ENCODE data around the gene DGKH. TPM values are rescaled to one million over a fixed set of nuclear protein-coding genes. Genes with fewer than 3 reads are reported as not detected.
"Not testable (repeated sequence)": the region's sequence is repeated elsewhere in the genome, so short reads cannot be mapped to it uniquely, and the experiment has no call there.

Gene DGKH
- polyA plus RNA-seq, 1 donor from 2014 or later = 3.5 TPM

GRCh38 chr13:42140494-42140893 is 92.0 kb downstream of the DGKH start:
- no peak overlapping the region for H2AFZ ChIP-seq (ENCODE audit: low read depth, low read length)
- no peaks in the 10 kb centered on the region for H3K79me2 ChIP-seq (replicated peaks; ENCODE audit: insufficient read depth, low read length)
- no peaks in the 10 kb centered on the region for H3F3A ChIP-seq (ENCODE audit: insufficient read depth, low read length, poor library complexity, severe bottlenecking)
- H3K4me3 ChIP-seq (ENCODE audit: low read length) = no peak overlapping the region
- H3K36me3 ChIP-seq (ENCODE audit: insufficient read depth, low read length) = no peaks in the 10 kb centered on the region
- H3K4me2 ChIP-seq (ENCODE audit: low read length) = no peak overlapping the region
- H3K9ac ChIP-seq (ENCODE audit: low read length) = no peak overlapping the region
- no peaks in the 10 kb centered on the region for H3K9me3 ChIP-seq (ENCODE audit: low read length)
- H4K20me1 ChIP-seq (ENCODE audit: insufficient read depth) = no peaks in the 10 kb centered on the region
- no peak overlapping the region for H3K27ac ChIP-seq (ENCODE audit: low read length)
- H3K9me2 ChIP-seq (ENCODE audit: insufficient read depth, low read length) = no peaks in the 10 kb centered on the region
- H3K27me3 ChIP-seq (ENCODE audit: insufficient read depth, low read depth, low read length) = no peaks in the 10 kb centered on the region
- TF ChIP-seq SMC3 (conservative IDR thresholded peaks at IDR 0.05; ENCODE audit: poor library complexity) (no peak), TAF1 (IDR thresholded peaks at IDR 0.05; ENCODE audit: low read depth) (no peak), POLR2AphosphoS5 (IDR thresholded peaks at IDR 0.05) (no peak), CTCF (IDR thresholded peaks at IDR 0.05; ENCODE audit: poor library complexity, severe bottlenecking) (no peak), RAD21 (conservative IDR thresholded peaks at IDR 0.05) (no peak), MXI1 (conservative IDR thresholded peaks at IDR 0.05; ENCODE audit: poor library complexity, severe bottlenecking) (no peak), REST (IDR thresholded peaks at IDR 0.05; ENCODE audit: borderline replicate concordance) (no peak), EP300 (conservative IDR thresholded peaks at IDR 0.05; ENCODE audit: poor library complexity, severe bottlenecking) (no peak), EZH2 (IDR thresholded peaks at IDR 0.05; ENCODE audit: borderline replicate concordance, insufficient read depth, low read length, poor library complexity, severe bottlenecking) (no peak)

DNA sequence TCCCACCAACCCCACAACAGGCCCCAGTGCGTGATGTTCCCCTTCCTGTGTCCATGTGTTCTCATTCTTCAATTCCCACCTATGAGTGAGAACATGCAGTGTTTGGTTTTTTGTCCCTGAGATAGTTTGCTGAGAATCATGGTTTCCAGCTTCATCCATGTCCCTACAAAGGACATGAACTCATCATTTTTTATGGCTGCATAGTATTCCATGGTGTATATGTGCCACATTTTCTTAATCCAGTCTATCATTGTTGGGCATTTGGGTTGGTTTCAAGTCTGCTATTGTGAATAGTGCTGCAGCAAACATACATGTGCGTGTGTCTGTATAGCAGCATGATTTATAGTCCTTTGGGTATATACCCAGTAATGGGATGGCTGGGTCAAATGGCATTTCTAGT is 92.6 kb downstream of the DGKH start:
- H3K9me3 ChIP-seq (ENCODE audit: low read length); H3K27me3 ChIP-seq (ENCODE audit: insufficient read depth, low read depth, low read length); H3K9ac ChIP-seq (ENCODE audit: low read length); H3F3A ChIP-seq (ENCODE audit: insufficient read depth, low read length, poor library complexity, severe bottlenecking); H3K36me3 ChIP-seq (ENCODE audit: insufficient read depth, low read length); H3K79me2 ChIP-seq (replicated peaks; ENCODE audit: insufficient read depth, low read length); H2AFZ ChIP-seq (ENCODE audit: low read depth, low read length); H3K4me3 ChIP-seq (ENCODE audit: low read length); H4K20me1 ChIP-seq (ENCODE audit: insufficient read depth); H3K9me2 ChIP-seq (ENCODE audit: insufficient read depth, low read length); H3K27ac ChIP-seq (ENCODE audit: low read length); H3K4me2 ChIP-seq (ENCODE audit: low read length): not testable (repeated sequence)

DNA sequence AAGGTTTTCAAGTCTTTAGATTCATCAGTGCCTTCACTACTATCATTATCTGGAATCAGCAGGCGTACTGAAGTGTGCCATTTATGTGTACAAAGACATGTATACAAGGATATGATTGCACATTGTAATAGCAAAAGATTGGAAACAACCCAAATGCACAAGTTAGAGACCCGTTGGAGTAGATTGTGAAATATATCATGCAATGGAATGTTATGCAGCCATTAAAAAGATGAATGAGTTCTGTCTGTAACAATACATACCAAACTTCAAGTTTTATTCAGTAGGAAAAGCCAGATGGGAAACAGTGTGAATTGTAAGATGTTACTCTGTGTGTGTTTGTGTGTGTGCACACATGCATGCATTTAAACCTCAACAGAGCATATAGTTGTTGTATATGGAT is 97.9 kb downstream of the DGKH start:
- Histone ChIP-seq H3K9ac (ENCODE audit: low read length) (no peak overlapping the region), H3K79me2 (replicated peaks; ENCODE audit: insufficient read depth, low read length) (no peaks in the 10 kb centered on the region), H3K4me2 (ENCODE audit: low read length) (no peak overlapping the region), H3K36me3 (ENCODE audit: insufficient read depth, low read length) (no peaks in the 10 kb centered on the region), H4K20me1 (ENCODE audit: insufficient read depth) (no peaks in the 10 kb centered on the region), H3K27me3 (ENCODE audit: insufficient read depth, low read depth, low read length) (no peaks in the 10 kb centered on the region), H3F3A (ENCODE audit: insufficient read depth, low read length, poor library complexity, severe bottlenecking) (no peaks in the 10 kb centered on the region), H3K27ac (ENCODE audit: low read length) (no peak overlapping the region), H3K4me3 (ENCODE audit: low read length) (no peak overlapping the region), H3K9me2 (ENCODE audit: insufficient read depth, low read length) (no peaks in the 10 kb centered on the region), H3K9me3 (ENCODE audit: low read length) (no peaks in the 10 kb centered on the region), H2AFZ (ENCODE audit: low read depth, low read length) (no peak overlapping the region)
- no peak for TF ChIP-seq CTCF (IDR thresholded peaks at IDR 0.05; ENCODE audit: poor library complexity, severe bottlenecking)
- TF ChIP-seq EP300 (conservative IDR thresholded peaks at IDR 0.05; ENCODE audit: poor library complexity, severe bottlenecking) = no peak
- no peak for TF ChIP-seq POLR2AphosphoS5 (IDR thresholded peaks at IDR 0.05)

Data from neural cell (in vitro differentiated cells).